PFSK-1 (cell line): ENCODE measurements around the gene FZD8.

ENCODE experiments used
- FOXP2 ChIP-seq: optimal IDR thresholded peaks from 2 replicates; pipeline ENCODE3; 2011; ENCODE audit warnings: borderline replicate concordance, control low read depth, inconsistent platforms; ENCODE audit not compliant: insufficient read depth; ENCODE audit errors: extremely low read length, extremely low read depth
- POLR2AphosphoS5 ChIP-seq: IDR thresholded peaks from 2 replicates; pipeline ENCODE4 v1.6.1; 2012; ENCODE audit warnings: low read depth, mild to moderate bottlenecking, control low read depth, low read length, moderate library complexity
- REST ChIP-seq, 2 experiments: IDR thresholded peaks; 2 replicates each; pipeline versions ENCODE4 v1.6.1 to v1.8.0; 2011 to 2012; ENCODE audit warnings: low read depth in 2 of 2, low read length in 2 of 2, control low read depth in 1 of 2, inconsistent platforms in 1 of 2, mild to moderate bottlenecking in 1 of 2, moderate library complexity in 1 of 2; ENCODE audit not compliant: insufficient read depth in 1 of 2

GRCh38 chr10:35652824-35653223 lies 10.7 kb upstream of the FZD8 start:
- TF ChIP-seq POLR2AphosphoS5 (no peak), REST (IDR thresholded peaks at IDR 0.05; ENCODE audit: insufficient read depth in 1 of 2, low read depth in 2 of 2, low read length in 2 of 2) (no peak), FOXP2 (no peak)
